HL-60 (cell line): ENCODE measurements around the gene MARCKS.

ENCODE experiments used
- CTCF ChIP-seq: IDR thresholded peaks from one replicate; pipeline ENCODE4 v1.5.1; 2011; ENCODE audit warnings: low read length, control low read depth, inconsistent platforms; ENCODE audit not compliant: insufficient read depth
- GABPA ChIP-seq: IDR thresholded peaks from 2 replicates; pipeline ENCODE4 v1.6.1; 2012; ENCODE audit warnings: low read depth

- TF ChIP-seq CTCF (no peak), GABPA (no peak)
These were observed 14.8 kb downstream of the MARCKS start for GRCh38 chr6:113871975-113872374.
